Neural crest cell (in vitro differentiated cells): ENCODE data around the gene HIRA. TPM values are rescaled to one million over a fixed set of nuclear protein-coding genes. Genes with fewer than 3 reads are reported as not detected.

ENCODE experiments used
- DNase-seq: peaks from one replicate; pipeline ENCODE4 v3.0.0; 2021; ENCODE audit warnings: low read depth, mixed read lengths, low spot score
- H3K27ac Mint-ChIP-seq: one replicate; pipeline ENCODE4 v1.8.0; 2021; ENCODE audit warnings: mild to moderate bottlenecking, mixed read lengths; ENCODE audit not compliant: unreplicated experiment
- H3K27me3 Mint-ChIP-seq: 2 replicates; pipeline ENCODE4 v1.8.0; 2021; ENCODE audit warnings: low read depth, mild to moderate bottlenecking, mixed read lengths
- H3K36me3 Mint-ChIP-seq: 2 replicates; pipeline ENCODE4 v1.8.0; 2021; ENCODE audit warnings: low read depth, mild to moderate bottlenecking, mixed read lengths
- H3K4me1 Mint-ChIP-seq: 2 replicates; pipeline ENCODE4 v1.8.0; 2021; ENCODE audit warnings: mixed read lengths
- H3K4me3 Mint-ChIP-seq: one replicate; pipeline ENCODE4 v1.8.0; 2021; ENCODE audit warnings: mild to moderate bottlenecking, mixed read lengths
- H3K9me3 Mint-ChIP-seq: 2 replicates; pipeline ENCODE4 v1.8.0; 2021; ENCODE audit warnings: mixed read lengths
- CTCF ChIP-seq: fragments of 200-600 bp; sonication (generic); conservative IDR thresholded peaks from 2 replicates; pipeline ENCODE4 v1.5.0; 2021; ENCODE audit warnings: antibody characterized with exemption, mild to moderate bottlenecking
- total RNA-seq: library from RNA; stranded (reverse); gene quantifications from 2 replicates; pipeline ENCODE4 v1.2.1, GENCODE V29; 2021

HIRA gene
- total RNA-seq, 1 donor from 2014 or later, result 57.1 TPM

- no peak for DNase-seq
- TF ChIP-seq CTCF, result no peak
- H3K9me3 Mint-ChIP-seq, result no peaks in the 10 kb centered on the region
- H3K4me1 Mint-ChIP-seq, result no peaks in the 10 kb centered on the region
- no peak overlapping the region for H3K27ac Mint-ChIP-seq
- H3K4me3 Mint-ChIP-seq, result no peak overlapping the region
- no peaks in the 10 kb centered on the region for H3K27me3 Mint-ChIP-seq
- peaks cover 6% of the 10 kb centered on the region for H3K36me3 Mint-ChIP-seq
Measured at GRCh38 chr22:19463008-19463407, 31.5 kb upstream of the HIRA start.

- no peak overlapping the region for H3K4me3 Mint-ChIP-seq
- TF ChIP-seq CTCF, result no peak
- no peaks in the 10 kb centered on the region for H3K27me3 Mint-ChIP-seq
- no peak for DNase-seq
- H3K27ac Mint-ChIP-seq, result no peak overlapping the region
- no peaks in the 10 kb centered on the region for H3K9me3 Mint-ChIP-seq
- H3K4me1 Mint-ChIP-seq, result no peaks in the 10 kb centered on the region
- peaks cover 6% of the 10 kb centered on the region for H3K36me3 Mint-ChIP-seq
Measured at GRCh38 chr22:19461506-19461905, 30.0 kb upstream of the HIRA start.

- Mint-ChIP-seq H3K36me3 (peaks cover 6% of the 10 kb centered on the region), H3K4me1 (no peaks in the 10 kb centered on the region), H3K4me3 (no peak overlapping the region), H3K27ac (no peak overlapping the region), H3K27me3 (no peaks in the 10 kb centered on the region), H3K9me3 (no peaks in the 10 kb centered on the region)
- DNase-seq, result no peak
- no peak for TF ChIP-seq CTCF
Measured at GRCh38 chr22:19460036-19460435, 28.5 kb upstream of the HIRA start.

- Mint-ChIP-seq H3K4me3 (no peak overlapping the region), H3K4me1 (no peaks in the 10 kb centered on the region), H3K27ac (no peak overlapping the region), H3K27me3 (no peaks in the 10 kb centered on the region), H3K36me3 (peaks cover 9% of the 10 kb centered on the region), H3K9me3 (no peaks in the 10 kb centered on the region)
- DNase-seq, result no peak
- no peak for TF ChIP-seq CTCF
Measured at GRCh38 chr22:19457828-19458428, 26.4 kb upstream of the HIRA start.

GRCh38 chr22:19456541-19456940 is 25.0 kb upstream of the HIRA start:
- H3K9me3 Mint-ChIP-seq, result no peaks in the 10 kb centered on the region
- H3K27ac Mint-ChIP-seq, result no peak overlapping the region
- no peaks in the 10 kb centered on the region for H3K4me1 Mint-ChIP-seq
- no peak for DNase-seq
- no peaks in the 10 kb centered on the region for H3K27me3 Mint-ChIP-seq
- no peak for TF ChIP-seq CTCF
- no peak overlapping the region for H3K4me3 Mint-ChIP-seq
- H3K36me3 Mint-ChIP-seq, result peaks cover 15% of the 10 kb centered on the region
